IMR-90 (cell line): ENCODE measurements around the gene CCNT2. TPM values are rescaled to one million over a fixed set of nuclear protein-coding genes. Genes with fewer than 3 reads are reported as not detected.

ENCODE experiments used
- CEBPB ChIP-seq: IDR thresholded peaks from 2 replicates; pipeline ENCODE4 v1.6.1; 2012; ENCODE audit warnings: low read depth, low read length, improper control_type of control experiment
- CTCF ChIP-seq: conservative IDR thresholded peaks from 2 replicates; pipeline ENCODE4 v1.5.1; 2012; ENCODE audit warnings: mild to moderate bottlenecking, low read depth, low read length, improper control_type of control experiment
- polyA plus RNA-seq, 3 experiments: library from polyadenylated mRNA; depleted of rRNA; stranded (reverse); fragments of >200 nt; gene quantifications; 2 replicates each; pipeline ENCODE4 v1.2.3, GENCODE V29; 2012; ENCODE audit warnings: low replicate concordance in 1 of 3
- total RNA-seq: library from RNA; depleted of rRNA; stranded (reverse); fragments of >200 nt; gene quantifications from 2 replicates; pipeline ENCODE4 v1.2.3, GENCODE V29; 2012

Gene CCNT2
- total and polyA plus RNA-seq, 2 of the 4 experiments (the other 2 are of a cell fraction): 8.8 to 44.6 TPM

DNA sequence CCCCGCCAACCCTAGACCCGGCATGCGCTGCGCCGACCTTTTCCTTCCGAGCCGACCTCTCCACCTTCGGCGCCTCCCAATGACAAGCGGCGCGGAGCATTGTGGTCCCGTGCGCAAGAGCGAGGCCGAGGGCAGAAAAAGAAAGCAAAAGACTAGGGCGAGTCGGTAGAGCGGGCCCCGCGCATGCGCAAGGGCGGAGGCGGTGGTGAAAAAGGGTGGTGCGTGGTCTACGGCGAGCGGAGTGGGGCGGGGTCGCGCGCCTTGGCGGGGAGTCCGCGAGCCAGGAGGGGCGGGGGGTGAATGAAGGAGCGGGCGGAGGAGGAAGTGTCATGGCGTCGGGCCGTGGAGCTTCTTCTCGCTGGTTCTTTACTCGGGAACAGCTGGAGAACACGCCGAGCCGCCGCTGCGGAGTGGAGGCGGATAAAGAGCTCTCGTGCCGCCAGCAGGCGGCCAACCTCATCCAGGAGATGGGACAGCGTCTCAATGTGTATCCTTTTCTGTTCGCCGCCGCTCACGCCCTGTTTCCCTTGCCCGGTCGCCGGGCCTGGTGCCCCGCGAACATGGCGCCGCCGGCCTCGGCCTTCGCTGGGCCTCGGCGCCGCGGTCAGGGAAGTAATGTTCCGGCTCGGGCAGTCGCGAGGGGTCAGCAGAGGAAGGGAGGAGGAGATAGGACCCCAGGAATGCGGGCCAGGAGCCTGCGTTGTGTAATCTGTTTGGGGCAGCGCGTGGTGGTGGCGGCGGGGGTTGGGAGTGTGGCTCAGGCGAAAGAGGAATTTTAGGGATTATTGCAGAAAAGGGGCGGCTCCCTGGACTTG, at the start of gene CCNT2 (continued):
- 0 out of 2 replicates have a peak, but pooled peaks have one; percentile 3 for TF ChIP-seq CTCF
- peak; percentile 82 for TF ChIP-seq CEBPB
